SK-N-SH treated with all-trans-retinoic acid at 6 μM for 48 hours (cell line): ENCODE results near the gene RNF2.

Experiments used
- ATAC-seq: fragments of 200-7000 bp; cut with Tn5 transposase; 3 replicates; pipeline ENCODE4 v1.9.1; 2020; ENCODE audit warnings: mild to moderate bottlenecking, moderate library complexity
- ARNTL ChIP-seq: fragments of 450-650 bp; formaldehyde crosslinking; IDR thresholded peaks from 2 replicates; pipeline ENCODE4 v1.5.0; 2020; ENCODE audit warnings: low read depth, mild to moderate bottlenecking, moderate library complexity, borderline replicate concordance
- BACH2 ChIP-seq: fragments of 250-450 bp; sonication (Bioruptor Pico); IDR thresholded peaks from 2 replicates; pipeline ENCODE4 v1.9.0; 2021; ENCODE audit warnings: mild to moderate bottlenecking, borderline replicate concordance
- CREB5 ChIP-seq: fragments of 250-450 bp; sonication (Bioruptor Pico); IDR thresholded peaks from 2 replicates; pipeline ENCODE4 v1.5.1; 2020; ENCODE audit warnings: low read depth, mild to moderate bottlenecking, moderate library complexity
- CSDC2 ChIP-seq: fragments of 250-450 bp; sonication (Bioruptor Pico); IDR thresholded peaks from 2 replicates; pipeline ENCODE4 v1.5.0; 2020; ENCODE audit warnings: mild to moderate bottlenecking, moderate library complexity
- GLIS3 ChIP-seq: fragments of 250-450 bp; sonication (Bioruptor Pico); IDR thresholded peaks from 2 replicates; pipeline ENCODE4 v1.5.0; 2020; ENCODE audit warnings: mild to moderate bottlenecking, moderate library complexity
- ISL1 ChIP-seq: fragments of 250-450 bp; sonication (Bioruptor Pico); IDR thresholded peaks from 2 replicates; pipeline ENCODE4 v2.1.2; 2022; ENCODE audit warnings: mild to moderate bottlenecking, moderate library complexity
- OSR1 ChIP-seq: fragments of 250-450 bp; sonication (Bioruptor Pico); IDR thresholded peaks from 2 replicates; pipeline ENCODE4 v1.8.0; 2022; ENCODE audit warnings: moderate library complexity, mild to moderate bottlenecking, inconsistent platforms
- PATZ1 ChIP-seq: fragments of 250-450 bp; sonication (Bioruptor Pico); IDR thresholded peaks from 2 replicates; pipeline ENCODE4 v1.8.0; 2020; ENCODE audit warnings: mild to moderate bottlenecking, moderate library complexity, borderline replicate concordance
- POU6F1 ChIP-seq: fragments of 250-450 bp; sonication (Bioruptor Pico); IDR thresholded peaks from 2 replicates; pipeline ENCODE4 v1.8.0; 2021; ENCODE audit warnings: low read depth, mild to moderate bottlenecking, moderate library complexity, borderline replicate concordance
- PPARA ChIP-seq: fragments of 250-450 bp; sonication (Bioruptor Pico); IDR thresholded peaks from 2 replicates; pipeline ENCODE4 v1.5.0; 2020; ENCODE audit warnings: mild to moderate bottlenecking, borderline replicate concordance
- RARB ChIP-seq: fragments of 250-450 bp; sonication (Bioruptor Pico); IDR thresholded peaks from 2 replicates; pipeline ENCODE4 v1.8.0; 2021; ENCODE audit warnings: mild to moderate bottlenecking, moderate library complexity
- SNAI2 ChIP-seq: fragments of 250-450 bp; sonication (Bioruptor Pico); IDR thresholded peaks from 2 replicates; pipeline ENCODE4 v1.5.0; 2020; ENCODE audit warnings: mild to moderate bottlenecking, moderate library complexity
- TCF4 ChIP-seq: fragments of 250-450 bp; sonication (Bioruptor Pico); IDR thresholded peaks from 2 replicates; pipeline ENCODE4 v1.8.0; 2021; ENCODE audit warnings: mild to moderate bottlenecking, moderate library complexity, borderline replicate concordance
- TOX ChIP-seq: fragments of 250-450 bp; sonication (Bioruptor Pico); IDR thresholded peaks from 2 replicates; pipeline ENCODE4 v1.8.0; 2021; ENCODE audit warnings: mild to moderate bottlenecking, moderate library complexity, borderline replicate concordance
- TSHZ2 ChIP-seq: fragments of 250-450 bp; sonication (Bioruptor Pico); IDR thresholded peaks from 2 replicates; pipeline ENCODE4 v1.5.0; 2020; ENCODE audit warnings: mild to moderate bottlenecking, moderate library complexity
- ZC3H10 ChIP-seq: fragments of 250-450 bp; sonication (Bioruptor Pico); IDR thresholded peaks from 2 replicates; pipeline ENCODE4 v1.5.1; 2021; ENCODE audit warnings: mild to moderate bottlenecking, moderate library complexity
- ZFP3 ChIP-seq: fragments of 250-450 bp; sonication (Bioruptor Pico); IDR thresholded peaks from 2 replicates; pipeline ENCODE4 v1.5.0; 2020; ENCODE audit warnings: mild to moderate bottlenecking, moderate library complexity
- ZFP30 ChIP-seq: fragments of 450-650 bp; formaldehyde crosslinking; IDR thresholded peaks from 2 replicates; pipeline ENCODE4 v1.5.0; 2022; ENCODE audit warnings: mild to moderate bottlenecking, moderate library complexity
- ZNF565 ChIP-seq: fragments of 450-650 bp; formaldehyde crosslinking; conservative IDR thresholded peaks from 2 replicates; pipeline ENCODE4 v1.5.0; 2020; ENCODE audit warnings: low read depth, mild to moderate bottlenecking, moderate library complexity
- ZNF70 ChIP-seq: fragments of 450-650 bp; formaldehyde crosslinking; IDR thresholded peaks from 2 replicates; pipeline ENCODE4 v1.5.0; 2020; ENCODE audit warnings: mild to moderate bottlenecking, moderate library complexity

The RNF2 gene

GRCh38 chr1:185105121-185105520, 59.8 kb downstream of the RNF2 start:
- no peak for TF ChIP-seq CSDC2 (CRISPR knock-in tag)
- no peak for TF ChIP-seq TOX (CRISPR knock-in tag)
- no peak for TF ChIP-seq SNAI2 (CRISPR knock-in tag)
- no peak for TF ChIP-seq POU6F1 (CRISPR knock-in tag)
- TF ChIP-seq PATZ1 (CRISPR knock-in tag): no peak
- no peak for TF ChIP-seq GLIS3
- TF ChIP-seq ARNTL: no peak
- no peak for TF ChIP-seq TCF4 (CRISPR knock-in tag)
- TF ChIP-seq ZC3H10: no peak
- no peak for TF ChIP-seq ZFP3 (CRISPR knock-in tag)
- TF ChIP-seq ZNF565 (CRISPR knock-in tag): no peak
- TF ChIP-seq PPARA (CRISPR knock-in tag): no peak
- no peak for TF ChIP-seq ISL1 (CRISPR knock-in tag)
- no peak for TF ChIP-seq CREB5
- TF ChIP-seq BACH2 (CRISPR knock-in tag): no peak
- no peak for TF ChIP-seq OSR1 (CRISPR knock-in tag)
- no peak for TF ChIP-seq ZNF70 (CRISPR knock-in tag)
- TF ChIP-seq TSHZ2 (CRISPR knock-in tag): no peak
- TF ChIP-seq ZFP30 (CRISPR knock-in tag): no peak
- no peak for ATAC-seq

GRCh38 chr1:185108321-185108720, 63.0 kb downstream of the RNF2 start:
- no peak for ATAC-seq
- TF ChIP-seq OSR1 (CRISPR knock-in tag) (no peak), SNAI2 (CRISPR knock-in tag) (no peak), RARB (no peak), ZNF565 (CRISPR knock-in tag) (no peak), POU6F1 (CRISPR knock-in tag) (no peak), CSDC2 (CRISPR knock-in tag) (no peak), PATZ1 (CRISPR knock-in tag) (no peak), TCF4 (CRISPR knock-in tag) (no peak), ZFP30 (CRISPR knock-in tag) (no peak)
- TF ChIP-seq, all 23 proteins: peak for 0
